Naive thymus-derived CD4-positive, alpha-beta T cell (primary cell): ENCODE measurements around the gene RBM14. TPM values are rescaled to one million over a fixed set of nuclear protein-coding genes. Genes with fewer than 3 reads are reported as not detected.
"Not testable (repeated sequence)": the region's sequence is repeated elsewhere in the genome, so short reads cannot be mapped to it uniquely, and the experiment has no call there.

Source experiments
- ATAC-seq: fragments of 150-1000 bp; cut with Tn5 transposase; 2 replicates; pipeline ENCODE4 v1.10.0; 2021; ENCODE audit warnings: mild to moderate bottlenecking, moderate library complexity
- CTCF ChIA-PET: fragments of 350-600 bp; sonication (Branson Sonifier 250); formaldehyde crosslinking; loops from one replicate; lab custom pipeline; 2021; ENCODE audit warnings: antibody characterized with exemption; lab: Charles Lee
- POLR2A ChIA-PET: fragments of 350-600 bp; sonication (Branson Sonifier 250); formaldehyde crosslinking; loops from one replicate; lab custom pipeline; 2021; ENCODE audit warnings: antibody characterized with exemption, inconsistent platforms; lab: Charles Lee
- DNase-seq, 9 donors: peaks; one replicate each; pipeline versions ENCODE4 v3.0.0 to v3.0.0-alpha.2; 2020 to 2022; ENCODE audit warnings: mixed read lengths in 1 of 9
- H3K27ac ChIP-seq: one replicate; pipeline ENCODE4 v1.7.0; 2013; ENCODE audit warnings: mild to moderate bottlenecking, low read depth, low read length, moderate library complexity
- H3K27me3 ChIP-seq, 2 donors: one replicate each; pipeline ENCODE4 v1.7.0; 2013; ENCODE audit warnings: low read length in 2 of 2, mild to moderate bottlenecking in 2 of 2, moderate library complexity in 2 of 2; ENCODE audit not compliant: control insufficient read depth in 2 of 2, insufficient read depth in 2 of 2
- H3K36me3 ChIP-seq, 3 experiments: 1 replicate in 2 of 3; 2 replicates in 1 of 3; pipeline ENCODE4 v1.7.0; 2013; ENCODE audit warnings: low read length in 3 of 3, mild to moderate bottlenecking in 3 of 3, moderate library complexity in 1 of 3; ENCODE audit not compliant: insufficient read depth in 3 of 3, control insufficient read depth in 2 of 3
- H3K4me1 ChIP-seq, 2 donors: one replicate each; pipeline ENCODE4 v1.7.0; 2013; ENCODE audit warnings: low read length in 2 of 2, mild to moderate bottlenecking in 2 of 2, moderate library complexity in 1 of 2; ENCODE audit not compliant: control insufficient read depth in 2 of 2, insufficient read depth in 2 of 2
- H3K4me3 ChIP-seq: 2 replicates; pipeline ENCODE4 v1.7.0; 2013; ENCODE audit warnings: mild to moderate bottlenecking, low read length
- H3K9me3 ChIP-seq, 3 experiments: 1 replicate in 2 of 3; 2 replicates in 1 of 3; pipeline ENCODE4 v1.7.0; 2013; ENCODE audit warnings: low read length in 3 of 3; ENCODE audit not compliant: control insufficient read depth in 2 of 3
- H3K27ac Mint-ChIP-seq, 9 donors: one replicate each; pipeline ENCODE4 v1.8.0; 2020 to 2022; ENCODE audit warnings: mixed read lengths in 9 of 9, mild to moderate bottlenecking in 8 of 9, moderate library complexity in 5 of 9, inconsistent platforms in 2 of 9
- H3K27me3 Mint-ChIP-seq, 5 donors: one replicate each; pipeline ENCODE4 v1.8.0; 2021 to 2022; ENCODE audit warnings: mixed read lengths in 5 of 5, mild to moderate bottlenecking in 1 of 5
- H3K36me3 Mint-ChIP-seq, 5 donors: one replicate each; pipeline ENCODE4 v1.8.0; 2020 to 2022; ENCODE audit warnings: mixed read lengths in 5 of 5, mild to moderate bottlenecking in 3 of 5, inconsistent platforms in 1 of 5
- H3K4me1 Mint-ChIP-seq, 7 donors: one replicate each; pipeline ENCODE4 v1.8.0; 2020 to 2022; ENCODE audit warnings: mixed read lengths in 7 of 7, mild to moderate bottlenecking in 3 of 7, inconsistent platforms in 1 of 7
- H3K4me3 Mint-ChIP-seq, 10 donors: one replicate each; pipeline ENCODE4 v1.8.0; 2020 to 2022; ENCODE audit warnings: mild to moderate bottlenecking in 10 of 10, mixed read lengths in 10 of 10, moderate library complexity in 6 of 10, inconsistent platforms in 2 of 10
- H3K9me3 Mint-ChIP-seq, 11 donors: one replicate each; pipeline ENCODE4 v1.8.0; 2020 to 2022; ENCODE audit warnings: mixed read lengths in 11 of 11, mild to moderate bottlenecking in 4 of 11, inconsistent platforms in 1 of 11, moderate library complexity in 1 of 11
- intact Hi-C, 2 donors: fragments of 100-400 bp; cut with micrococcal nuclease; formaldehyde crosslinking; loops; one replicate each; pipeline ENCODE4 v1.15.1; 2023
- polyA plus RNA-seq, 2 donors: library from polyadenylated mRNA; unstranded; fragments of 300-500 nt; fragmentation: Illumina TruSeq; gene quantifications; one replicate each; pipeline ENCODE4 v1.2.3, GENCODE V29; 2021
- total RNA-seq, 6 experiments: library from RNA in 5 of 6; stranded (reverse) in 5 of 6; gene quantifications; 1 replicate in 5 of 6; 2 replicates in 1 of 6; pipeline ENCODE4 v1.2.3 and lab custom pipeline; 2021 to 2026

RBM14 gene
- total and polyA plus RNA-seq, 7 experiments from 2014 or later = 76.9 to 543 (median 188) TPM

GRCh38 chr11:66586136-66586535 lies 30.3 kb upstream of the RBM14 start:
- CTCF ChIA-PET = no interaction called here
- Mint-ChIP-seq H3K9me3 (peaks cover 0 to 13% (median 4%) of the 10 kb centered on the region in 11 donors), H3K4me1 (no peaks in the 10 kb centered on the region), H3K27ac (no peak overlapping the region), H3K4me3 (no peak overlapping the region), H3K27me3 (no peaks in the 10 kb centered on the region), H3K36me3 (peaks cover 0 to 5% (median 0%) of the 10 kb centered on the region in 5 donors)
- Histone ChIP-seq H3K4me3 (no peak overlapping the region), H3K4me1 (no peaks in the 10 kb centered on the region), H3K27ac (no peak overlapping the region), H3K27me3 (no peaks in the 10 kb centered on the region), H3K36me3 (no peaks in the 10 kb centered on the region), H3K9me3 (no peaks in the 10 kb centered on the region)
- no peak for ATAC-seq
- intact Hi-C loops = no loop called here
- no peak for DNase-seq
- POLR2A ChIA-PET = interaction anchor here (0.8 kb wide), 2 partner anchors 31 to 91 kb away, joined by 3 read pairs; partner anchors contain the start of genes RBM14 and RBM4B

- H3K4me1 Mint-ChIP-seq = peaks cover 6 to 21% (median 13%) of the 10 kb centered on the region in 7 donors
- H3K36me3 Mint-ChIP-seq, H3K27ac Mint-ChIP-seq, H3K4me3 Mint-ChIP-seq, H3K9me3 ChIP-seq, intact Hi-C loops, H3K27ac ChIP-seq, DNase-seq, H3K27me3 ChIP-seq, CTCF ChIA-PET, H3K9me3 Mint-ChIP-seq, H3K4me3 ChIP-seq, POLR2A ChIA-PET, H3K36me3 ChIP-seq, H3K27me3 Mint-ChIP-seq, ATAC-seq: not testable (repeated sequence)
- peaks cover 9 to 16% of the 10 kb centered on the region in 2 donors for H3K4me1 ChIP-seq
Measured at GRCh38 chr11:66589315-66589714, 27.1 kb upstream of the RBM14 start.

- H3K4me1 Mint-ChIP-seq = peaks cover 13 to 29% (median 17%) of the 10 kb centered on the region in 7 donors
- peak overlapping the region in 2 of 10 donors; percentile 17 to 22 for H3K4me3 Mint-ChIP-seq
- peaks cover 0 to 2% (median 0%) of the 10 kb centered on the region in 5 donors for H3K36me3 Mint-ChIP-seq
- intact Hi-C loops = no loop called here
- ChIA-PET CTCF (interaction anchor here (1.0 kb wide), 1 partner anchor 90 kb away, joined by 3 read pairs; no protein-coding TSS in a partner anchor), POLR2A (interaction anchor here (0.9 to 1.5 kb wide), 4 partner anchors 26 to 89 kb away, joined by 3 to 5 read pairs (median 3); partner anchors contain the start of gene RBM4)
- H3K9me3 Mint-ChIP-seq = no peaks in the 10 kb centered on the region
- Histone ChIP-seq H3K36me3 (no peaks in the 10 kb centered on the region), H3K4me3 (no peak overlapping the region), H3K27ac (no peak overlapping the region), H3K9me3 (no peaks in the 10 kb centered on the region), H3K27me3 (no peaks in the 10 kb centered on the region), H3K4me1 (peaks cover 9 to 25% of the 10 kb centered on the region in 2 donors)
- ATAC-seq (no peak), DNase-seq (no peak)
- H3K27me3 Mint-ChIP-seq = no peaks in the 10 kb centered on the region
- peak overlapping the region in 1 of 9 donors; percentile 25 for H3K27ac Mint-ChIP-seq
Measured at GRCh38 chr11:66589996-66590675, 26.3 kb upstream of the RBM14 start.

- Mint-ChIP-seq H3K36me3 (peaks cover 0 to 2% (median 0%) of the 10 kb centered on the region in 5 donors), H3K4me1 (peaks cover 13 to 40% (median 27%) of the 10 kb centered on the region in 7 donors), H3K27ac (no peak overlapping the region), H3K9me3 (no peaks in the 10 kb centered on the region), H3K4me3 (peak overlapping the region in 3 of 10 donors; percentile 14 to 45 (median 39)), H3K27me3 (no peaks in the 10 kb centered on the region)
- ChIA-PET POLR2A (interaction anchor here (0.6 to 6.7 kb wide), 6 partner anchors 25 to 377 kb away, joined by 3 to 90 read pairs (median 3); partner anchors contain the start of genes RBM14 and RBM4), CTCF (interaction anchor here (0.6 to 2.5 kb wide), 5 partner anchors 10 to 89 kb away, joined by 3 to 11 read pairs (median 4); no protein-coding TSS in a partner anchor)
- Histone ChIP-seq H3K4me1 (peaks cover 9 to 30% of the 10 kb centered on the region in 2 donors), H3K27ac (no peak overlapping the region), H3K36me3 (no peaks in the 10 kb centered on the region), H3K4me3 (no peak overlapping the region), H3K9me3 (no peaks in the 10 kb centered on the region), H3K27me3 (no peaks in the 10 kb centered on the region)
- DNase-seq (no peak), ATAC-seq (no peak)
- intact Hi-C loops = no loop called here
Measured at GRCh38 chr11:66591175-66591574, 25.3 kb upstream of the RBM14 start.

GRCh38 chr11:66592457-66593302 lies 23.8 kb upstream of the RBM14 start, which contains the start of the genes CCDC87 and CCS:
TSS of gene CCDC87 (minus strand) at chr11:66593063. CDS start at chr11:66593015, 48 bp downstream.
TSS of gene CCS (plus strand) at chr11:66593185. CDS start at chr11:66593262, 77 bp downstream.
- peak; percentile 94 to 98 (median 96) for DNase-seq
- Histone ChIP-seq H3K9me3 (no peaks in the 10 kb centered on the region), H3K4me1 (peaks cover 9 to 30% of the 10 kb centered on the region in 2 donors), H3K27ac (peak within 1 kb of the TSS; percentile 94), H3K36me3 (peaks cover 0 to 3% (median 0%) of the 10 kb centered on the region in 3 experiments), H3K27me3 (no peaks in the 10 kb centered on the region), H3K4me3 (peak within 1 kb of the TSS; percentile 98)
- no peaks in the 10 kb centered on the region for H3K27me3 Mint-ChIP-seq
- peak; percentile 98 for ATAC-seq
- H3K9me3 Mint-ChIP-seq = no peaks in the 10 kb centered on the region
- H3K4me3 Mint-ChIP-seq = peak within 1 kb of the TSS; percentile 89 to 100 (median 98)
- intact Hi-C loops = loop anchor here (1.0 to 2.0 kb wide), 7 partner anchors 24 to 280 kb away; partner anchors contain the start of genes RBM14 (in 2 of the 2), RBM4 (in 2 of the 2), RBM4B (in 1 of the 2) and RCE1 (in 1 of the 2)
- peaks cover 0 to 2% (median 0%) of the 10 kb centered on the region in 5 donors for H3K36me3 Mint-ChIP-seq
- peaks cover 13 to 40% (median 28%) of the 10 kb centered on the region in 7 donors for H3K4me1 Mint-ChIP-seq
- POLR2A ChIA-PET = interaction anchor here (0.7 to 6.7 kb wide), 8 partner anchors 24 to 304 kb away, joined by 3 to 90 read pairs (median 4); partner anchors contain the start of genes DPP3, RBM14, RBM4B and YIF1A
- CTCF ChIA-PET = interaction anchor here (1.0 to 2.5 kb wide), 3 partner anchors 13 to 86 kb away, joined by 3 to 11 read pairs (median 5); no protein-coding TSS in a partner anchor
- peak within 1 kb of the TSS; percentile 90 to 100 (median 97) for H3K27ac Mint-ChIP-seq
